ENCODE data around the gene TRPC5OS.

Gene TRPC5OS

GRCh38 chrX:111888600-111888999 lies 12.6 kb downstream of the TRPC5OS start (continued):
- TF ChIP-seq ZNF776 (tag by site-specific recombination; IDR thresholded peaks at IDR 0.05; ENCODE audit: borderline replicate concordance) (no peak), ZNF324 (tag by site-specific recombination; IDR thresholded peaks at IDR 0.05) (no peak), OVOL3 (tag by site-specific recombination; IDR thresholded peaks at IDR 0.05) (no peak)

GRCh38 chrX:111892375-111892774 lies 16.4 kb downstream of the TRPC5OS start:
- POLR2A ChIA-PET: no interaction called here
- H3K4me1 ChIP-seq (ENCODE audit: control insufficient read depth, insufficient read depth, low read length): no peaks in the 10 kb centered on the region
- CTCF ChIA-PET: interaction anchor here (0.6 to 0.9 kb wide), 2 partner anchors 11 to 499 kb away, joined by 4 read pairs; no protein-coding TSS in a partner anchor

GRCh38 chrX:111896148-111896547 lies 20.2 kb downstream of the TRPC5OS start:
- no peak overlapping the region for H3K27ac ChIP-seq (ENCODE audit: extremely low read depth, low read depth, low read length)
- no peak for TF ChIP-seq ZNF48 (tag by site-specific recombination; IDR thresholded peaks at IDR 0.05)
- no peaks in the 10 kb centered on the region for H3K4me1 ChIP-seq (ENCODE audit: control insufficient read depth, insufficient read depth, low read length)
- ChIA-PET CTCF (interaction anchor here (0.6 kb wide), 1 partner anchor 9 kb away, joined by 3 read pairs; no protein-coding TSS in a partner anchor), POLR2A (no interaction called here)
- no peaks in the 10 kb centered on the region for H3K36me3 ChIP-seq (ENCODE audit: control insufficient read depth in 2 of 2, insufficient read depth in 1 of 2, low read length in 2 of 2)
- H3K9me3 ChIP-seq (ENCODE audit: control insufficient read depth, insufficient read depth, low read depth, low read length): no peaks in the 10 kb centered on the region
- no peak overlapping the region for H3K4me3 ChIP-seq (ENCODE audit: low read depth, low read length)

More at GRCh38 chrX:111892375-111892774, 16.4 kb downstream of the TRPC5OS start:
- H3K4me3 ChIP-seq (ENCODE audit: low read depth, low read length): no peak overlapping the region
- H3K27ac ChIP-seq (ENCODE audit: extremely low read depth, low read depth, low read length): no peak overlapping the region
- H3K9me3 ChIP-seq (ENCODE audit: control insufficient read depth, insufficient read depth, low read depth, low read length): no peaks in the 10 kb centered on the region
- TF ChIP-seq HOXC10 (CRISPR knock-in tag; IDR thresholded peaks at IDR 0.05) (no peak), ZNF311 (tag by site-specific recombination; IDR thresholded peaks at IDR 0.05; ENCODE audit: borderline replicate concordance) (no peak), PRDM1 (tag by site-specific recombination; IDR thresholded peaks at IDR 0.05) (no peak), ZNF521 (tag by site-specific recombination; IDR thresholded peaks at IDR 0.05) (no peak), ZNF624 (tag by site-specific recombination; IDR thresholded peaks at IDR 0.05) (no peak), RBAK (tag by site-specific recombination; IDR thresholded peaks at IDR 0.05) (no peak), ZNF561 (tag by site-specific recombination; IDR thresholded peaks at IDR 0.05; ENCODE audit: borderline replicate concordance) (no peak), ZNF157 (tag by site-specific recombination; IDR thresholded peaks at IDR 0.05) (no peak), HOXA7 (CRISPR knock-in tag; IDR thresholded peaks at IDR 0.05; ENCODE audit: borderline replicate concordance) (no peak)
- H3K36me3 ChIP-seq (ENCODE audit: control insufficient read depth in 2 of 2, insufficient read depth in 1 of 2, low read length in 2 of 2): no peaks in the 10 kb centered on the region

GRCh38 chrX:111914398-111915090 lies 38.6 kb downstream of the TRPC5OS start:
- no peaks in the 10 kb centered on the region for H3K36me3 ChIP-seq (ENCODE audit: control insufficient read depth in 2 of 2, insufficient read depth in 1 of 2, low read length in 2 of 2)
- H3K4me1 ChIP-seq (ENCODE audit: control insufficient read depth, insufficient read depth, low read length): no peaks in the 10 kb centered on the region
- ChIA-PET POLR2A (no interaction called here), CTCF (interaction anchor here (1.2 kb wide), 1 partner anchor 45 kb away, joined by 3 read pairs; no protein-coding TSS in a partner anchor)
- H3K4me3 ChIP-seq (ENCODE audit: low read depth, low read length): no peak overlapping the region
- H3K9me3 ChIP-seq (ENCODE audit: control insufficient read depth, insufficient read depth, low read depth, low read length): no peaks in the 10 kb centered on the region
- H3K27ac ChIP-seq (ENCODE audit: extremely low read depth, low read depth, low read length): no peak overlapping the region
- no peak for TF ChIP-seq ZNF112 (tag by site-specific recombination; IDR thresholded peaks at IDR 0.05)
- no peak for TF ChIP-seq ZNF449 (tag by site-specific recombination; IDR thresholded peaks at IDR 0.05)
- TF ChIP-seq RBAK (tag by site-specific recombination; IDR thresholded peaks at IDR 0.05): no peak
- peak; percentile 56 for TF ChIP-seq FEZF1 (tag by site-specific recombination; IDR thresholded peaks at IDR 0.05)
- TF ChIP-seq ZNF521 (tag by site-specific recombination; IDR thresholded peaks at IDR 0.05): no peak
- TF ChIP-seq ZNF571 (tag by site-specific recombination; IDR thresholded peaks at IDR 0.05): no peak
- no peak for TF ChIP-seq GLI4 (tag by site-specific recombination; IDR thresholded peaks at IDR 0.05)
- no peak for TF ChIP-seq ZNF302 (tag by site-specific recombination; IDR thresholded peaks at IDR 0.05; ENCODE audit: low read depth)
- no peak for TF ChIP-seq ZNF785 (tag by site-specific recombination; IDR thresholded peaks at IDR 0.05)
- no peak for TF ChIP-seq SALL2 (tag by site-specific recombination; IDR thresholded peaks at IDR 0.05; ENCODE audit: borderline replicate concordance)
- TF ChIP-seq ZNF558 (tag by site-specific recombination; IDR thresholded peaks at IDR 0.05): no peak
- no peak for TF ChIP-seq ZNF223 (tag by site-specific recombination; IDR thresholded peaks at IDR 0.05)
- TF ChIP-seq ZNF501 (tag by site-specific recombination; IDR thresholded peaks at IDR 0.05): no peak
- no peak for TF ChIP-seq ZNF239 (tag by site-specific recombination; IDR thresholded peaks at IDR 0.05)
- TF ChIP-seq HOXC10 (CRISPR knock-in tag; IDR thresholded peaks at IDR 0.05): no peak
- TF ChIP-seq ZBTB11 (tag by site-specific recombination; conservative IDR thresholded peaks at IDR 0.05; ENCODE audit: low read depth): no peak

All from HEK293 (cell line).